RWPE1 (cell line): Measurements from ENCODE around the gene LIN7A.

ENCODE experiments used
- CTCF ChIA-PET: fragments of 350-600 bp; sonication (Branson Sonifier 250); formaldehyde crosslinking; extraction: SDS; loops from one replicate; lab custom pipeline; 2021; lab: Yijun Ruan, JAX
- POLR2A ChIA-PET: fragments of 400-600 bp; formaldehyde crosslinking; extraction: SDS; loops from one replicate; lab custom pipeline; 2020; ENCODE audit warnings: antibody characterized with exemption; ENCODE audit not compliant: low non-redundant PET; lab: Yijun Ruan, JAX
- DNase-seq: peaks from one replicate; pipeline ENCODE4 v3.0.0; 2012; ENCODE audit warnings: low spot score
- H3K27ac ChIP-seq: fragments of 450-650 bp; 2 replicates; pipeline ENCODE4 v1.5.1; 2017
- TF ChIP-seq, protein P1 (sequence below): fragments of 450-650 bp; conservative IDR thresholded peaks from 2 replicates; pipeline ENCODE4 v1.5.1; 2017; ENCODE audit warnings: low read depth, mild to moderate bottlenecking

The LIN7A gene

DNA sequence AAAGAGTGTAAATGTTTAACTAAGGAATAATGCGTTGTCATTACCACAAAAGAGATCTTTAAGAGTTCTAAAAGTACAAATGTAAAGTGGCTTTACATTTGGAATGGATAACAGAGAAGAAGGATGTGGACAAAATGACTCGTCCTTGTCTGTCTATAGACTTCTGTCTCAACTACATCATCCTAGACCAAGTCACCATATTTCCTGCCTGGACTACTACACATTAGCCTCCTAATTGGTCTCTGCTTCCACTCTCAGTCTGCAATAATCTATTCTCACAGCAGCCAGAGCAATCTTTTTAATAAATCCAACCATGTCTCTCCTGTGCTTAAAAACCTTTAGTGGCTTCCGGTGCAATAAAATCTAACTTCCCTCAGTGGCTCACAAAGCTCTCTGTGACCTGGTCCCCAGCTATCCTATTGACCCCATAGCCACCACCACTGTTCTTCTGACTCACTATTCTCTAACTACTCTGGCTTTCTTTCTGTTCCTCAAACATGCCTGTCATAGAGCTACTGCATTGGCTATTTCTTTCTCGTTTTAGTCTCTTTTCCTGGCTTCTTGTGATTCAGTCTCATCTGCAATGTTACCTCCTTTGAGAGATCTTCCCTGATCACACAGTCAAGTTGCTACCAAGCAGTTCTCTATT, 130.0 kb downstream of the LIN7A start:
- ChIA-PET POLR2A (no interaction called here), CTCF (no interaction called here)
- TF ChIP-seq, protein P1, sequence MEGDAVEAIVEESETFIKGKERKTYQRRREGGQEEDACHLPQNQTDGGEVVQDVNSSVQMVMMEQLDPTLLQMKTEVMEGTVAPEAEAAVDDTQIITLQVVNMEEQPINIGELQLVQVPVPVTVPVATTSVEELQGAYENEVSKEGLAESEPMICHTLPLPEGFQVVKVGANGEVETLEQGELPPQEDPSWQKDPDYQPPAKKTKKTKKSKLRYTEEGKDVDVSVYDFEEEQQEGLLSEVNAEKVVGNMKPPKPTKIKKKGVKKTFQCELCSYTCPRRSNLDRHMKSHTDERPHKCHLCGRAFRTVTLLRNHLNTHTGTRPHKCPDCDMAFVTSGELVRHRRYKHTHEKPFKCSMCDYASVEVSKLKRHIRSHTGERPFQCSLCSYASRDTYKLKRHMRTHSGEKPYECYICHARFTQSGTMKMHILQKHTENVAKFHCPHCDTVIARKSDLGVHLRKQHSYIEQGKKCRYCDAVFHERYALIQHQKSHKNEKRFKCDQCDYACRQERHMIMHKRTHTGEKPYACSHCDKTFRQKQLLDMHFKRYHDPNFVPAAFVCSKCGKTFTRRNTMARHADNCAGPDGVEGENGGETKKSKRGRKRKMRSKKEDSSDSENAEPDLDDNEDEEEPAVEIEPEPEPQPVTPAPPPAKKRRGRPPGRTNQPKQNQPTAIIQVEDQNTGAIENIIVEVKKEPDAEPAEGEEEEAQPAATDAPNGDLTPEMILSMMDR: no peak
- no peak for DNase-seq
- no peak overlapping the region for H3K27ac ChIP-seq

DNA sequence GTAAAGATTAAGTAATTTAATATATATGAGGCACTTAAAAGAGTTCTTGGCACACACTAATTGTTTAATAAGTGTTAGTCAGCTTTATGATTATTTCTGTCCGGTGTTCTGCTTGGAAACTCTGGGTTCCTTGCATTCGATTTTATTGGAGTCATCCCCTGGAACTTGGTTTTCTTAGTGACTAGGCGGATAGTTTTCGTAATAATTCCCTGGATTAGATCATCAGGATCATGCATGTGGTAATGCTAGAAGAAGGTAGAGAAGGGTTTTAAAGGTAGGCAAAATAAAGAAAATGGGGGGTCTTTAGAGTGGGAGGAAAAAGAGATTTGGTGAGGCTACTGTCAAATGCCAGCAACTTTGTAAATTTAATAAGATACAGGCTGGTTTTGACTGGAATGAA, 132.6 kb downstream of the LIN7A start:
- H3K27ac ChIP-seq: no peak overlapping the region
- TF ChIP-seq, protein P1: no peak
- CTCF ChIA-PET: no interaction called here
- POLR2A ChIA-PET: no interaction called here
- no peak for DNase-seq

DNA sequence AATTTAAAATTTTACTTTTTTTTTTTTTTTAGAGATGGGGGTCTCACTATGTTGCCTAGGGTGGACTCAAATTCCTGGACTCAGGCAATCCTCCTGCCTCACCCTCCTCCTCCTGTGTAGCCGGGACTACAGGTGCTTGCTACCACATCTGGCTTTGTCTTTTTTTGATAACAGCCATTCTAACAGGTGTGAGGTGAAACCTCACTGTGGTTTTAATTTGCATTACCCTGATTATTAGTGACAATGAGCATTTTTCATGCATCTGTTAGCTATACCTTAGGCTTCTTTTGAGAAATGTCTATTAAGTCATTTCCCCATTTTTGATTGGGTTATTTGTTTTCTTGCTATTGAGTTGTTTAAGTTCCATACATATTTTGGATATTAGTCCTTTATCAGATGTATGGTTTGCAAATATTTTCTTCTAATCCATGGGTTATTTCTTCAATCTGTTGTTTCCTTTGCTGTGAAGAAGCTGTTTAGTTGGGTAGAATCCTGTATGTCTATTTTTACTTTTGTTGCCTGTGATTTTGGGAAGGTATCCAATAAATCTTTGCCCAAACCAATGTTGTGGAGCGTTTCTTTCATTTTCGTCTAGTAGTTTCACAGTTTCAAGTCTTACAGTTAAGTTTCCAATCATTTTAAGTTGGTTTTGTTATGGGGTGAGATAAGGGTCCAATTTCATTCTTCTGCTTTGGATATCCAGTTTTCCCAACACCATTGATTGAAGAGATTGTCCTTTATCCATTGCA, 134.9 kb downstream of the LIN7A start:
- ChIA-PET CTCF (no interaction called here), POLR2A (no interaction called here)
- TF ChIP-seq, protein P1: no peak
- DNase-seq: no peak
- H3K27ac ChIP-seq: no peak overlapping the region

DNA sequence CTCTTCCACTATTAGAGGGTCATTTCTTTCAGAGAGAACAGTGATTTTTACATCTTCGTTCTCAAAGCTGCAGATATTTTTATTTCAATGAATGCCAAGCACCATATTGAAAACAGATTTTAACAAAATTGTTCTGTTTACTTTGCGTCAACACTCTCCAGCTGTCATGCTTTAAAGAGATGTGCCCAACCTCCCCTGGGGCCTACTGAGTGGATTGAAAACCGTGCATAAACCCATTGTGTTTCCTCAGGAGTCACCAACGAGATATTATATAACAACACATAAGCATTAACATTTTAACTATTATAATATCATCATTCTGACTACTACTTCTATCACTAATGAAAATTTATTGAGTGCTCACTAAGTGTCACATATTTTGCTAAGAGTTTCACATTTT, 139.5 kb downstream of the LIN7A start:
- DNase-seq: no peak
- ChIA-PET CTCF (no interaction called here), POLR2A (no interaction called here)
- TF ChIP-seq, protein P1: no peak
- H3K27ac ChIP-seq: no peak overlapping the region

DNA sequence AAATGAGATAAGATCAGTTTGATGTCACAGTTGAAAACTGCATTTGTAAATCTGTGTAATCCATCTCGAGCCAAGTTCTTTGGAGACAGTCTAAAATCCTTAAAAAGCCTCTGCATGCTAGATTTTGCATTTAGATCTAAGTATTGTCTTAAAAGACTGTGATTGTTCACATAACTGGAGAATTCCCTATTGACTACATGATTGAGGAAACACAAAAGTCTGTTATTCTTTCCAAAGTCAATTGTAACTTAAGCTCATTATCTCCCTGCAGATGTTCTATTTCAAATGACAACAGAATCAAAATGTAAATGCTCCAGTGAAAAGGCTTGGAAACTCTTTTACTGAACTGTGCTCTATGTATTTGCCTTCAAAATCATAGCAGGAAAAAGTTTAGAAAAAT, 143.2 kb downstream of the LIN7A start:
- TF ChIP-seq, protein P1: no peak
- CTCF ChIA-PET: interaction anchor here (0.7 kb wide), 1 partner anchor 1086 kb away, joined by 5 read pairs; no protein-coding TSS in a partner anchor
- POLR2A ChIA-PET: no interaction called here
- H3K27ac ChIP-seq: no peak overlapping the region
- DNase-seq: no peak

DNA sequence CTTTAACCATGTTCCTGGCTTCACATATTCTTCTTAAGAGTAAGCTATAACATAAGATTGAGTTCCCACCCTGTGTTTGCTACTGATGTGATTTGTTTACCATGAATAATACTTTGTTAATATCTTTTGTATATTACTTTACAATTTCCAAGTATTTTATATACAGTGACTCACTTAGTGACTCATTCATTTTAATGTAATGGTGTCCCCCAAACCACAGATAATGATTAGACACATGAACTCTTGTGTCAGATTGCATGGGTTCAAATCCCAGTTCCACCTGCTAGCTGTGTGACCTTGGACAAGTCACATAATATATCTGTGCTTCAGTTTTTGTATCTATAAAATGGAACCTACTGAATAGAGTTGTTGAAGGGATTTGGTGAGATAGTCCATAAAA, 144.9 kb downstream of the LIN7A start:
- H3K27ac ChIP-seq: no peak overlapping the region
- CTCF ChIA-PET: no interaction called here
- no peak for DNase-seq
- POLR2A ChIA-PET: no interaction called here
- TF ChIP-seq, protein P1: no peak
